Stomach (tissue), 9 donors: Measurements from ENCODE around the gene GADL1. TPM values are rescaled to one million over a fixed set of nuclear protein-coding genes. Genes with fewer than 3 reads are reported as not detected.
A peak's percentile ranks its signal among the peaks of the same experiment; 100 is the strongest.

Source experiments
- DNase-seq, 2 donors: peaks; one replicate each; pipeline versions ENCODE4 v3.0.0 to v3.0.0-alpha.2; 2013 to 2019
- H3K27ac ChIP-seq, 5 donors: fragments of 200-600 bp in 4 of 5; sonication (generic) in 4 of 5; one replicate each; pipeline ENCODE4 v1.5.1; 2013 to 2019; ENCODE audit warnings: mild to moderate bottlenecking in 1 of 5, moderate library complexity in 1 of 5
- H3K27me3 ChIP-seq, 3 donors: fragments of 200-600 bp; sonication (generic); one replicate each; pipeline ENCODE4 v1.5.1; 2017 to 2019; ENCODE audit warnings: mixed run types in 1 of 3
- H3K36me3 ChIP-seq, 4 donors: fragments of 200-600 bp; sonication (generic); 1 replicate in 3 of 4; 2 replicates in 1 of 4; pipeline ENCODE4 v1.5.1; 2016 to 2019
- H3K4me1 ChIP-seq, 4 donors: fragments of 200-600 bp; sonication (generic); one replicate each; pipeline ENCODE4 v1.5.1; 2016 to 2019
- H3K4me3 ChIP-seq, 4 donors: fragments of 200-600 bp; sonication (generic) in 3 of 4; one replicate each; pipeline ENCODE4 v1.5.1; 2016 to 2019; ENCODE audit warnings: mild to moderate bottlenecking in 1 of 4
- H3K9me3 ChIP-seq, 4 donors: fragments of 200-600 bp; sonication (generic); one replicate each; pipeline ENCODE4 v1.5.1; 2016 to 2019
- CTCF ChIP-seq, 7 experiments: fragments of 450-650 bp in 4 of 7; fragments of 200-600 bp in 3 of 7; sonication (generic) in 3 of 7; IDR thresholded peaks; one replicate each; pipeline ENCODE4 v1.5.1; 2016 to 2019; ENCODE audit warnings: antibody characterized with exemption in 7 of 7, control low read depth in 2 of 7, mild to moderate bottlenecking in 1 of 7
- EP300 ChIP-seq: sonication (generic); formaldehyde crosslinking; IDR thresholded peaks from one replicate; pipeline ENCODE4 v1.6.1; 2017; ENCODE audit warnings: antibody characterized with exemption
- POLR2A ChIP-seq, 4 donors: fragments of 450-650 bp; IDR thresholded peaks; one replicate each; pipeline ENCODE4 v1.6.1; 2016; ENCODE audit warnings: antibody characterized with exemption in 4 of 4, control low read depth in 2 of 4, mild to moderate bottlenecking in 1 of 4, moderate library complexity in 1 of 4
- POLR2AphosphoS5 ChIP-seq, 3 donors: sonication (generic); formaldehyde crosslinking; IDR thresholded peaks; one replicate each; pipeline ENCODE4 v1.6.1; 2016; ENCODE audit warnings: antibody characterized with exemption in 3 of 3
- WGBS, 5 donors: extraction: QIAGEN DNeasy Blood & Tissue Kit in 3 of 5; methylation state at CpG; one replicate each; pipeline versions ENCODE4 v1.1.5 to v1.1.7; 2013 to 2018; 5-methylcytosine and 5-hydroxymethylcytosine counted together
- intact Hi-C: fragments of 100-400 bp; cut with DNase I; formaldehyde crosslinking; loops from one replicate; pipeline ENCODE4 v1.15.1; 2023; ENCODE audit warnings: low total_unique reads
- polyA plus RNA-seq, 3 donors: library from polyadenylated mRNA; stranded (reverse); fragments of 200-250 nt; gene quantifications; one replicate each; pipeline ENCODE4 v1.2.3, GENCODE V29; 2013
- total RNA-seq, 5 donors: library from RNA; depleted of rRNA; stranded (reverse); fragments of >200 nt; gene quantifications; one replicate each; pipeline versions ENCODE4 v1.1.0 to v1.2.3, GENCODE V29; 2014 to 2016
- donor health status: healthy with polysubstance abuse.
- donor health status: Bipolar disorder and iron deficiency.
- donor health status: healthy.

Gene GADL1
- total and polyA plus RNA-seq, 8 donors, result 0.03 to 0.73 TPM; not detected in 6

GRCh38 chr3:30778933-30779332, 115.5 kb downstream of the GADL1 start:
- H3K27ac ChIP-seq, result no peak overlapping the region
- H3K36me3 ChIP-seq, result no peaks in the 10 kb centered on the region
- H3K27me3 ChIP-seq, result no peaks in the 10 kb centered on the region
- TF ChIP-seq CTCF (IDR thresholded peaks at IDR 0.05) (no peak), POLR2AphosphoS5 (IDR thresholded peaks at IDR 0.05) (no peak), EP300 (no peak), POLR2A (IDR thresholded peaks at IDR 0.05) (no peak)
- no peaks in the 10 kb centered on the region for H3K4me1 ChIP-seq
- H3K9me3 ChIP-seq, result no peaks in the 10 kb centered on the region
- intact Hi-C loops, result no loop called here
- no peak overlapping the region for H3K4me3 ChIP-seq
- DNase-seq, result no peak
- WGBS, 5 donors, result 84 to 88% (median 87%) methylated on average over 3 of the region's 3 CpGs

GRCh38 chr3:30777426-30778113, 116.9 kb downstream of the GADL1 start:
- 87 to 94% (median 90%) methylated on average over 5 of the region's 5 CpGs for WGBS, 5 donors
- no peaks in the 10 kb centered on the region for H3K27me3 ChIP-seq
- intact Hi-C loops, result no loop called here
- H3K36me3 ChIP-seq, result no peaks in the 10 kb centered on the region
- H3K4me1 ChIP-seq, result no peaks in the 10 kb centered on the region
- no peaks in the 10 kb centered on the region for H3K9me3 ChIP-seq
- H3K4me3 ChIP-seq, result no peak overlapping the region
- no peak for DNase-seq
- H3K27ac ChIP-seq, result no peak overlapping the region
- TF ChIP-seq EP300, result no peak
- no peak for TF ChIP-seq POLR2AphosphoS5 (IDR thresholded peaks at IDR 0.05)
- no peak for TF ChIP-seq CTCF (IDR thresholded peaks at IDR 0.05)
- no peak for TF ChIP-seq POLR2A (IDR thresholded peaks at IDR 0.05)

- no peak for DNase-seq
- Histone ChIP-seq H3K27ac (no peak overlapping the region), H3K4me1 (no peaks in the 10 kb centered on the region), H3K4me3 (no peak overlapping the region), H3K9me3 (no peaks in the 10 kb centered on the region), H3K36me3 (no peaks in the 10 kb centered on the region), H3K27me3 (no peaks in the 10 kb centered on the region)
- intact Hi-C loops, result no loop called here
- TF ChIP-seq CTCF (IDR thresholded peaks at IDR 0.05), result no peak
- no peak for TF ChIP-seq POLR2AphosphoS5 (IDR thresholded peaks at IDR 0.05)
- TF ChIP-seq EP300, result no peak
- TF ChIP-seq POLR2A (IDR thresholded peaks at IDR 0.05), result no peak
- WGBS, 5 donors, result 59 to 70% (median 63%) methylated on average over 3 of the region's 3 CpGs
Measured at GRCh38 chr3:30776186-30776815, 118.2 kb downstream of the GADL1 start.

GRCh38 chr3:30775040-30775439, 119.4 kb downstream of the GADL1 start:
- intact Hi-C loops, result no loop called here
- TF ChIP-seq CTCF (IDR thresholded peaks at IDR 0.05), result no peak
- no peak for TF ChIP-seq EP300
- TF ChIP-seq POLR2A (IDR thresholded peaks at IDR 0.05), result no peak
- no peak for TF ChIP-seq POLR2AphosphoS5 (IDR thresholded peaks at IDR 0.05)
- no peaks in the 10 kb centered on the region for H3K9me3 ChIP-seq
- H3K27me3 ChIP-seq, result no peaks in the 10 kb centered on the region
- no peaks in the 10 kb centered on the region for H3K4me1 ChIP-seq
- no peak overlapping the region for H3K27ac ChIP-seq
- 70 to 85% (median 77%) methylated on average over 10 of the region's 10 CpGs for WGBS, 5 donors
- no peak overlapping the region for H3K4me3 ChIP-seq
- H3K36me3 ChIP-seq, result no peaks in the 10 kb centered on the region
- peak in 1 of 2 donors; percentile 45 for DNase-seq
